ENCODE data around the gene MID2.
"Not testable (repeated sequence)": the region's sequence is repeated elsewhere in the genome, so short reads cannot be mapped to it uniquely, and the experiment has no call there.

The MID2 gene

GRCh38 chrX:107940095-107940494 is 114.4 kb downstream of the MID2 start:
- DNase-seq (ENCODE audit: low read depth), result no peak

DNA sequence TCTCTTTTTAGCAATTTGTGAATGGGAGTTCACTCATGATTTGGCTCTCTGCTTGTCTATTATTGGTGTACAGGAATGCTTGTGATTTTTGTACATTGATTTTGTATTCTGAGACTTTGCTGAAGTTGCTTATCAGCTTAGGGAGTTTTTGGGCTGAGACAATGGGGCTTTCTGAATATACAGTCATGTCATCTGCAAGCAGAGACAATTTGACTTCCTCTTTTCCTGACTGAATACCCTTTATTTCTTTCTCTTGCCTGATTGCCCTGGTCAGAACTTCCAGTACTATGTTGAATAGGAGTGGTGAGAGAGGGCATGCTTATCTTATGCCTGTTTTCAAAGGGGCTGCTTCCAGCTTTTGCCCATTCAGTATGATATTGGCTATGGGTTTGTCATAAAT is 129.7 kb downstream of the MID2 start:
- not testable (repeated sequence) for DNase-seq (ENCODE audit: low read depth)

DNA sequence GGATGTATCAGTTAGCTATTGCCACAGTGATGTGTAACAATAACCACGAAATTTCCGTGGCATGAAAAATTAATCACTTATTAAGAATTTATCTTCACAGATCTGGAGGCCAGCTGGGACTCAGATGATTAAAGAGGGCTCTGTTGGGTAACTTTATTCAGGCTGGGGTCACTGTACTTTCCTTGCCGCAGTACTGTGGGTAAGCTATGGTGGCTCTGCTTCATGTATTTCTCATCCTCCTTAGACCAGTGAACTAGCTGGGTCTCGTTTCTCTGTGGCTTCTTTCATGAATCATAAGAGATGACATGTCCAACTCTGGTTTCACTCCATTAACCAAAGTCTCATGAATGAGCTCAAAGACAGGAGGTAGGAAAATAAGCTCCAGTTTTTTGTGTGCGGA is 143.0 kb downstream of the MID2 start:
- no peak for DNase-seq (ENCODE audit: low read depth)

GRCh38 chrX:107970073-107970472 is 144.4 kb downstream of the MID2 start:
- no peak for DNase-seq (ENCODE audit: low read depth)

DNA sequence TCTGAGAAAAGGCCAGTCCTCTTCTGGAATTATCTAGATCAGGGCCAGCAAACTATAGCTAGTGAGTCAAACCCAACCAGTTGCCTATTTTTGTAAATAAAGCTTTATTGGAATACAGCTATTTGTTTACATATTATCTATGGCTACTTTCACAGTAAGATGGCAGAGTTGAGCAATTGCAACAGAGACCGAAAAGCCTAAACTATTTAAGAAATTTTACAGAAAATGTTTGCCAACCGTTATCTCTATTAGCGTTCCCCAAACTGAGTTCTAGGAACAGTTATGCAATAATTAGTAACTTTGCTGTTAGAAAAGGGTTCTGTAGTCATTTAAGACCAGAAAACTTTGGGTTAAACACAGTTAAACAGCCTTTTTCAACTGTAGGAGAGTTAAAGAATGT is 146.0 kb downstream of the MID2 start:
- peak; percentile 20 for DNase-seq (ENCODE audit: low read depth)

Measured in iris pigment epithelial cell (primary cell).